GM13977 (cell line): Measurements from ENCODE around the gene FIGN.

ENCODE experiments used
- DNase-seq: peaks from one replicate; pipeline ENCODE4 v3.0.0; 2012; ENCODE audit warnings: low spot score
- CTCF ChIP-seq: IDR thresholded peaks from 2 replicates; pipeline ENCODE4 v1.5.1; 2012; ENCODE audit warnings: mild to moderate bottlenecking, control low read depth; ENCODE audit not compliant: insufficient read depth; ENCODE audit errors: extremely low read depth, missing control alignments
- in situ Hi-C: fragments of 300-500 bp; cut with MboI; formaldehyde crosslinking; loops from one replicate; pipeline ENCODE4 v1.12.0; 2022; ENCODE audit warnings: low sequenced_read_pairs, low pct_unique_long_range_greater_than_20kb, mixed read lengths, inconsistent platforms; ENCODE audit not compliant: unreplicated experiment

Gene FIGN

GRCh38 chr2:163733956-163734355 is 1.9 kb downstream of the FIGN start:
- no peak for TF ChIP-seq CTCF
- in situ Hi-C loops, result no loop called here
- DNase-seq, result no peak

GRCh38 chr2:163733301-163733938 is 2.4 kb downstream of the FIGN start:
- TF ChIP-seq CTCF, result no peak
- in situ Hi-C loops, result no loop called here
- no peak for DNase-seq

- DNase-seq, result no peak
- TF ChIP-seq CTCF, result no peak
Observed at GRCh38 chr2:163732727-163733126, 3.1 kb downstream of the FIGN start.

GRCh38 chr2:163731735-163732134 is 4.1 kb downstream of the FIGN start:
- in situ Hi-C loops, result no loop called here
- DNase-seq, result no peak
- TF ChIP-seq CTCF, result no peak

More at GRCh38 chr2:163732727-163733126, 3.1 kb downstream of the FIGN start:
- in situ Hi-C loops, result no loop called here

- TF ChIP-seq CTCF, result no peak
- DNase-seq, result no peak
- in situ Hi-C loops, result no loop called here
Observed at GRCh38 chr2:163730556-163730955, 5.3 kb downstream of the FIGN start.

GRCh38 chr2:163729636-163730273 is 6.1 kb downstream of the FIGN start:
- TF ChIP-seq CTCF, result no peak
- no peak for DNase-seq
- in situ Hi-C loops, result no loop called here
